ENCODE measurements around the gene GRWD1.

- no peak for TF ChIP-seq POLR2AphosphoS5 (IDR thresholded peaks at IDR 0.05; ENCODE audit: insufficient read depth in 1 of 2, low read depth in 1 of 2)
- TF ChIP-seq POLR2A (IDR thresholded peaks at IDR 0.05) = no peak
Measured at GRCh38 chr19:48496959-48497727, 51.4 kb downstream of the GRWD1 start.

Data from vagina (tissue), 2 donors.